ENCODE measurements around the gene COL4A2. TPM values are rescaled to one million over a fixed set of nuclear protein-coding genes. Genes with fewer than 3 reads are reported as not detected.

Gene COL4A2
- total RNA-seq, 1 donor from 2014 or later = 1,414 TPM

- no peak overlapping the region for H3K4me3 ChIP-seq (ENCODE audit: insufficient read depth, low read depth, low read length)
- H3K79me2 ChIP-seq (ENCODE audit: insufficient read depth, low read length) = peaks cover 89% of the 10 kb centered on the region
- H3K9ac ChIP-seq (ENCODE audit: low read length) = peak overlapping the region; percentile 45
- H3K4me2 ChIP-seq (ENCODE audit: low read length) = peak overlapping the region; percentile 33
- H3K27me3 Mint-ChIP-seq (ENCODE audit: low read depth, unreplicated experiment) = no peaks in the 10 kb centered on the region
- peak overlapping the region; percentile 79 for H3K27ac ChIP-seq (ENCODE audit: low read depth, low read length)
- H3K27me3 ChIP-seq (ENCODE audit: insufficient read depth, low read length) = no peaks in the 10 kb centered on the region
- no peak overlapping the region for H2AFZ ChIP-seq (ENCODE audit: low read depth, low read length)
- peak overlapping the region; percentile 37 for H3K4me3 Mint-ChIP-seq (ENCODE audit: unreplicated experiment)
- peak overlapping the region; percentile 81 for H3K27ac Mint-ChIP-seq (ENCODE audit: unreplicated experiment)
- no peaks in the 10 kb centered on the region for H3K9me3 ChIP-seq (ENCODE audit: insufficient read depth, low read depth, low read length)
- peaks cover 86% of the 10 kb centered on the region for H3K4me1 ChIP-seq (ENCODE audit: insufficient read depth, low read length)
- peaks cover 9% of the 10 kb centered on the region for H4K20me1 ChIP-seq (ENCODE audit: insufficient read depth, low read length)
- TF ChIP-seq, protein P1, sequence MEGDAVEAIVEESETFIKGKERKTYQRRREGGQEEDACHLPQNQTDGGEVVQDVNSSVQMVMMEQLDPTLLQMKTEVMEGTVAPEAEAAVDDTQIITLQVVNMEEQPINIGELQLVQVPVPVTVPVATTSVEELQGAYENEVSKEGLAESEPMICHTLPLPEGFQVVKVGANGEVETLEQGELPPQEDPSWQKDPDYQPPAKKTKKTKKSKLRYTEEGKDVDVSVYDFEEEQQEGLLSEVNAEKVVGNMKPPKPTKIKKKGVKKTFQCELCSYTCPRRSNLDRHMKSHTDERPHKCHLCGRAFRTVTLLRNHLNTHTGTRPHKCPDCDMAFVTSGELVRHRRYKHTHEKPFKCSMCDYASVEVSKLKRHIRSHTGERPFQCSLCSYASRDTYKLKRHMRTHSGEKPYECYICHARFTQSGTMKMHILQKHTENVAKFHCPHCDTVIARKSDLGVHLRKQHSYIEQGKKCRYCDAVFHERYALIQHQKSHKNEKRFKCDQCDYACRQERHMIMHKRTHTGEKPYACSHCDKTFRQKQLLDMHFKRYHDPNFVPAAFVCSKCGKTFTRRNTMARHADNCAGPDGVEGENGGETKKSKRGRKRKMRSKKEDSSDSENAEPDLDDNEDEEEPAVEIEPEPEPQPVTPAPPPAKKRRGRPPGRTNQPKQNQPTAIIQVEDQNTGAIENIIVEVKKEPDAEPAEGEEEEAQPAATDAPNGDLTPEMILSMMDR (IDR thresholded peaks at IDR 0.05; ENCODE audit: insufficient read depth, low read depth, low read length) = no peak
- TF ChIP-seq EZH2 (IDR thresholded peaks at IDR 0.05; ENCODE audit: insufficient read depth, low read length) = no peak
- no peak for FAIRE-seq
- H3K9me3 Mint-ChIP-seq (ENCODE audit: unreplicated experiment) = no peaks in the 10 kb centered on the region
- H3K36me3 Mint-ChIP-seq (ENCODE audit: low read depth, unreplicated experiment) = peaks cover 45% of the 10 kb centered on the region
- peaks cover 85% of the 10 kb centered on the region for H3K4me1 Mint-ChIP-seq (ENCODE audit: low read depth, unreplicated experiment)
- DNase-seq (ENCODE audit: low read depth) = no peak
- peaks cover 19% of the 10 kb centered on the region for H3K36me3 ChIP-seq (ENCODE audit: insufficient read depth, low read length)
Measured at GRCh38 chr13:110322126-110322827, 15.2 kb downstream of the COL4A2 start.

DNA sequence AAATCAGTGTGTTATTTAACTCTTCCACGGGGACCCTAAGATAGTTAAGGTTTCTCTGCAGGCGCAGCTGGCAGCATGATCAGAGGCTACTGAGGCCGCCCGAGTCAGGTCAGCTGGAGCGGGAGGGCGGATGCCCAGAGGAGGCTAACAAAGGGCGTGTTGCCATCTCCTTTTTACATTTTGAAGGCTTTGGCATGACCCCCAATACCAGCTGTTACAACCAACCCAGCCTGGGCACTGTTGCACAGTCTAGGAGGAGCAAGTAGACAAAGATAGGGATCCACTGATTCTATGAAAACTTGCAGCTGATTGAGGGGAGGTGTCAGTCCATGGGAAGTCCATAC is 15.7 kb downstream of the COL4A2 start:
- Histone ChIP-seq H3K4me1 (ENCODE audit: insufficient read depth, low read length) (peaks cover 88% of the 10 kb centered on the region), H3K27me3 (ENCODE audit: insufficient read depth, low read length) (no peaks in the 10 kb centered on the region), H3K4me3 (ENCODE audit: insufficient read depth, low read depth, low read length) (no peak overlapping the region), H3K36me3 (ENCODE audit: insufficient read depth, low read length) (peaks cover 15% of the 10 kb centered on the region), H3K4me2 (ENCODE audit: low read length) (peak overlapping the region; percentile 33), H3K79me2 (ENCODE audit: insufficient read depth, low read length) (peaks cover 88% of the 10 kb centered on the region), H3K27ac (ENCODE audit: low read depth, low read length) (peak overlapping the region; percentile 79), H4K20me1 (ENCODE audit: insufficient read depth, low read length) (peaks cover 4% of the 10 kb centered on the region), H3K9ac (ENCODE audit: low read length) (peak overlapping the region; percentile 45), H2AFZ (ENCODE audit: low read depth, low read length) (no peak overlapping the region), H3K9me3 (ENCODE audit: insufficient read depth, low read depth, low read length) (no peaks in the 10 kb centered on the region)
- TF ChIP-seq, protein P1 (IDR thresholded peaks at IDR 0.05; ENCODE audit: insufficient read depth, low read depth, low read length) = no peak
- TF ChIP-seq EZH2 (IDR thresholded peaks at IDR 0.05; ENCODE audit: insufficient read depth, low read length) = no peak
- peak overlapping the region; percentile 81 for H3K27ac Mint-ChIP-seq (ENCODE audit: unreplicated experiment)
- H3K27me3 Mint-ChIP-seq (ENCODE audit: low read depth, unreplicated experiment) = no peaks in the 10 kb centered on the region
- peak overlapping the region; percentile 37 for H3K4me3 Mint-ChIP-seq (ENCODE audit: unreplicated experiment)
- peaks cover 45% of the 10 kb centered on the region for H3K36me3 Mint-ChIP-seq (ENCODE audit: low read depth, unreplicated experiment)
- peaks cover 86% of the 10 kb centered on the region for H3K4me1 Mint-ChIP-seq (ENCODE audit: low read depth, unreplicated experiment)
- H3K9me3 Mint-ChIP-seq (ENCODE audit: unreplicated experiment) = no peaks in the 10 kb centered on the region
- FAIRE-seq (peak; percentile 23), DNase-seq (ENCODE audit: low read depth) (no peak)

Measured in astrocyte (in vitro differentiated cells and primary cell).